ENCODE results near the gene TRIP13.

- TF ChIP-seq TAF1 (IDR thresholded peaks at IDR 0.05; ENCODE audit: borderline replicate concordance, insufficient read depth, low read length) (no peak), POLR2AphosphoS5 (IDR thresholded peaks at IDR 0.05; ENCODE audit: low read depth, low read length) (no peak), REST (IDR thresholded peaks at IDR 0.05; ENCODE audit: insufficient read depth in 1 of 2, low read depth in 2 of 2, low read length in 2 of 2) (no peak), SIN3A (IDR thresholded peaks at IDR 0.05; ENCODE audit: borderline replicate concordance, insufficient read depth, low read length) (no peak), FOXP2 (optimal IDR thresholded peaks at IDR 0.05; ENCODE audit: borderline replicate concordance, extremely low read depth, extremely low read length, insufficient read depth) (no peak)
Measured at GRCh38 chr5:932151-932627, 39.5 kb downstream of the TRIP13 start.

All from PFSK-1 (cell line).